Neural crest cell (in vitro differentiated cells): ENCODE measurements around the gene GAPDHS. TPM values are rescaled to one million over a fixed set of nuclear protein-coding genes. Genes with fewer than 3 reads are reported as not detected.

Experiments used
- DNase-seq: peaks from one replicate; pipeline ENCODE4 v3.0.0; 2021; ENCODE audit warnings: low read depth, mixed read lengths, low spot score
- H3K27ac Mint-ChIP-seq: one replicate; pipeline ENCODE4 v1.8.0; 2021; ENCODE audit warnings: mild to moderate bottlenecking, mixed read lengths; ENCODE audit not compliant: unreplicated experiment
- H3K27me3 Mint-ChIP-seq: 2 replicates; pipeline ENCODE4 v1.8.0; 2021; ENCODE audit warnings: low read depth, mild to moderate bottlenecking, mixed read lengths
- H3K36me3 Mint-ChIP-seq: 2 replicates; pipeline ENCODE4 v1.8.0; 2021; ENCODE audit warnings: low read depth, mild to moderate bottlenecking, mixed read lengths
- H3K4me1 Mint-ChIP-seq: 2 replicates; pipeline ENCODE4 v1.8.0; 2021; ENCODE audit warnings: mixed read lengths
- H3K4me3 Mint-ChIP-seq: one replicate; pipeline ENCODE4 v1.8.0; 2021; ENCODE audit warnings: mild to moderate bottlenecking, mixed read lengths
- H3K9me3 Mint-ChIP-seq: 2 replicates; pipeline ENCODE4 v1.8.0; 2021; ENCODE audit warnings: mixed read lengths
- CTCF ChIP-seq: fragments of 200-600 bp; sonication (generic); conservative IDR thresholded peaks from 2 replicates; pipeline ENCODE4 v1.5.0; 2021; ENCODE audit warnings: antibody characterized with exemption, mild to moderate bottlenecking
- total RNA-seq: library from RNA; stranded (reverse); gene quantifications from 2 replicates; pipeline ENCODE4 v1.2.1, GENCODE V29; 2021

GAPDHS gene
- total RNA-seq, 1 donor from 2014 or later = not detected

GRCh38 chr19:35531291-35531690, 2.0 kb upstream of the GAPDHS start:
- no peak for DNase-seq
- TF ChIP-seq CTCF = no peak
- H3K4me1 Mint-ChIP-seq = no peaks in the 10 kb centered on the region
- H3K9me3 Mint-ChIP-seq = no peaks in the 10 kb centered on the region
- H3K36me3 Mint-ChIP-seq = no peaks in the 10 kb centered on the region
- H3K27ac Mint-ChIP-seq = no peak overlapping the region
- no peak overlapping the region for H3K4me3 Mint-ChIP-seq
- no peaks in the 10 kb centered on the region for H3K27me3 Mint-ChIP-seq

- H3K36me3 Mint-ChIP-seq = no peaks in the 10 kb centered on the region
- no peak overlapping the region for H3K27ac Mint-ChIP-seq
- TF ChIP-seq CTCF = no peak
- H3K4me3 Mint-ChIP-seq = no peak overlapping the region
- no peaks in the 10 kb centered on the region for H3K9me3 Mint-ChIP-seq
- no peak for DNase-seq
- no peaks in the 10 kb centered on the region for H3K27me3 Mint-ChIP-seq
- H3K4me1 Mint-ChIP-seq = no peaks in the 10 kb centered on the region
Observed at GRCh38 chr19:35533822-35534392, 651 bp downstream of the GAPDHS start.

- Mint-ChIP-seq H3K27ac (peak overlapping the region; percentile 6), H3K4me1 (no peaks in the 10 kb centered on the region), H3K27me3 (no peaks in the 10 kb centered on the region), H3K9me3 (no peaks in the 10 kb centered on the region), H3K36me3 (no peaks in the 10 kb centered on the region), H3K4me3 (no peak overlapping the region)
- TF ChIP-seq CTCF = no peak
- DNase-seq = no peak
Observed at GRCh38 chr19:35534803-35535480, 1.7 kb downstream of the GAPDHS start.

GRCh38 chr19:35539314-35539713, 6.1 kb downstream of the GAPDHS start:
- no peaks in the 10 kb centered on the region for H3K27me3 Mint-ChIP-seq
- H3K27ac Mint-ChIP-seq = no peak overlapping the region
- peaks cover 2% of the 10 kb centered on the region for H3K4me1 Mint-ChIP-seq
- TF ChIP-seq CTCF = no peak
- peaks cover 4% of the 10 kb centered on the region for H3K36me3 Mint-ChIP-seq
- DNase-seq = no peak
- no peaks in the 10 kb centered on the region for H3K9me3 Mint-ChIP-seq
- peak overlapping the region; percentile 35 for H3K4me3 Mint-ChIP-seq

- Mint-ChIP-seq H3K27me3 (no peaks in the 10 kb centered on the region), H3K36me3 (peaks cover 5% of the 10 kb centered on the region), H3K4me3 (no peak overlapping the region), H3K4me1 (peaks cover 7% of the 10 kb centered on the region), H3K27ac (no peak overlapping the region), H3K9me3 (no peaks in the 10 kb centered on the region)
- no peak for DNase-seq
- no peak for TF ChIP-seq CTCF
Observed at GRCh38 chr19:35539850-35540249, 6.6 kb downstream of the GAPDHS start.
